Measurements from ENCODE around the gene NKD1. TPM values are rescaled to one million over a fixed set of nuclear protein-coding genes. Genes with fewer than 3 reads are reported as not detected.

Gene NKD1
- total RNA-seq, 1 experiment from 2014 or later = 11.4 TPM

DNA sequence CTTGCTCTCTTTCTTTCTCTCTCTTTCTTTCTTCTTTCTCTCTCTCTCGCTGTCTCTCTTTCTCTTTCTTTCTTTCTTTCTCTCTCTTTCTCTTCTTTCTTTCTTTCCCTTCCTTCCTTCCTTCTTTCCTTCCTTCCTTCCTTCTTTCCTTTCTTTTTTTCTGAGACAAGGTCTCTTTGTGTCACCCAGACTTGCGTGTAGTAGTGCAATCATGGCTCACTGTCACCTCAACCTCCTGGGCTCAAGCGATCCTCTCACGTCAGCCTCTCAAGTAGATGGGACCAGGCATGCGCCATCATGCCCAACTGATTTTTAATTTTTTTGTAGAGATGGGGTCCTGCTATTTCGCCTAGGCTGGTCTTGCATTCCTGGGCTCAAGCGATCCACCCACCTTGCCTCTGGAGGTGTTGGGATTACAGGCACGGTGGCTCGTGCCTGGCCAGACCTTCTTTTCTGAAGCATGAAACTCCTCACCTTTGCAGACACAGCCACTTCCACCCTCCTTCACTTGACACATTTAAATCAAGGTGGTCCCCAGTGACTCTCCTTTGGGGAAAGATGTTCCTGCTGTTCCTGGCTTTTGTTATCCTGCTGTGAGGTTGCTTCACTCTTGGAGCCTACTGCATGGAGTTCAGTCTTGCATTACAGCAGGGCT is 26.8 kb upstream of the NKD1 start:
- TF ChIP-seq EGR1 (IDR thresholded peaks at IDR 0.05; ENCODE audit: low read depth) = no peak
- TF ChIP-seq YY1 (IDR thresholded peaks at IDR 0.05; ENCODE audit: extremely low read depth, insufficient replicate concordance, low read depth, low read length) = no peak
- TF ChIP-seq CBX3 (IDR thresholded peaks at IDR 0.05; ENCODE audit: low read depth) = no peak
- TF ChIP-seq SRF (IDR thresholded peaks at IDR 0.05; ENCODE audit: low read depth) = no peak
- no peak for TF ChIP-seq POLR2AphosphoS5 (IDR thresholded peaks at IDR 0.05; ENCODE audit: low read depth, low read length)
- TF ChIP-seq ELF1 (IDR thresholded peaks at IDR 0.05; ENCODE audit: borderline replicate concordance, low read depth) = no peak
- TF ChIP-seq, protein P1, sequence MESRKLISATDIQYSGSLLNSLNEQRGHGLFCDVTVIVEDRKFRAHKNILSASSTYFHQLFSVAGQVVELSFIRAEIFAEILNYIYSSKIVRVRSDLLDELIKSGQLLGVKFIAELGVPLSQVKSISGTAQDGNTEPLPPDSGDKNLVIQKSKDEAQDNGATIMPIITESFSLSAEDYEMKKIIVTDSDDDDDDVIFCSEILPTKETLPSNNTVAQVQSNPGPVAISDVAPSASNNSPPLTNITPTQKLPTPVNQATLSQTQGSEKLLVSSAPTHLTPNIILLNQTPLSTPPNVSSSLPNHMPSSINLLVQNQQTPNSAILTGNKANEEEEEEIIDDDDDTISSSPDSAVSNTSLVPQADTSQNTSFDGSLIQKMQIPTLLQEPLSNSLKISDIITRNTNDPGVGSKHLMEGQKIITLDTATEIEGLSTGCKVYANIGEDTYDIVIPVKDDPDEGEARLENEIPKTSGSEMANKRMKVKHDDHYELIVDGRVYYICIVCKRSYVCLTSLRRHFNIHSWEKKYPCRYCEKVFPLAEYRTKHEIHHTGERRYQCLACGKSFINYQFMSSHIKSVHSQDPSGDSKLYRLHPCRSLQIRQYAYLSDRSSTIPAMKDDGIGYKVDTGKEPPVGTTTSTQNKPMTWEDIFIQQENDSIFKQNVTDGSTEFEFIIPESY (IDR thresholded peaks at IDR 0.05; ENCODE audit: extremely low read depth, insufficient replicate concordance, low read length) = no peak
- TF ChIP-seq, protein P2, sequence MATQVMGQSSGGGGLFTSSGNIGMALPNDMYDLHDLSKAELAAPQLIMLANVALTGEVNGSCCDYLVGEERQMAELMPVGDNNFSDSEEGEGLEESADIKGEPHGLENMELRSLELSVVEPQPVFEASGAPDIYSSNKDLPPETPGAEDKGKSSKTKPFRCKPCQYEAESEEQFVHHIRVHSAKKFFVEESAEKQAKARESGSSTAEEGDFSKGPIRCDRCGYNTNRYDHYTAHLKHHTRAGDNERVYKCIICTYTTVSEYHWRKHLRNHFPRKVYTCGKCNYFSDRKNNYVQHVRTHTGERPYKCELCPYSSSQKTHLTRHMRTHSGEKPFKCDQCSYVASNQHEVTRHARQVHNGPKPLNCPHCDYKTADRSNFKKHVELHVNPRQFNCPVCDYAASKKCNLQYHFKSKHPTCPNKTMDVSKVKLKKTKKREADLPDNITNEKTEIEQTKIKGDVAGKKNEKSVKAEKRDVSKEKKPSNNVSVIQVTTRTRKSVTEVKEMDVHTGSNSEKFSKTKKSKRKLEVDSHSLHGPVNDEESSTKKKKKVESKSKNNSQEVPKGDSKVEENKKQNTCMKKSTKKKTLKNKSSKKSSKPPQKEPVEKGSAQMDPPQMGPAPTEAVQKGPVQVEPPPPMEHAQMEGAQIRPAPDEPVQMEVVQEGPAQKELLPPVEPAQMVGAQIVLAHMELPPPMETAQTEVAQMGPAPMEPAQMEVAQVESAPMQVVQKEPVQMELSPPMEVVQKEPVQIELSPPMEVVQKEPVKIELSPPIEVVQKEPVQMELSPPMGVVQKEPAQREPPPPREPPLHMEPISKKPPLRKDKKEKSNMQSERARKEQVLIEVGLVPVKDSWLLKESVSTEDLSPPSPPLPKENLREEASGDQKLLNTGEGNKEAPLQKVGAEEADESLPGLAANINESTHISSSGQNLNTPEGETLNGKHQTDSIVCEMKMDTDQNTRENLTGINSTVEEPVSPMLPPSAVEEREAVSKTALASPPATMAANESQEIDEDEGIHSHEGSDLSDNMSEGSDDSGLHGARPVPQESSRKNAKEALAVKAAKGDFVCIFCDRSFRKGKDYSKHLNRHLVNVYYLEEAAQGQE (IDR thresholded peaks at IDR 0.05; ENCODE audit: low read depth) = no peak
- BruUV-seq (replicated peaks) = no TSS peak
- POLR2A ChIA-PET = no interaction called here
- H3K4me1 ChIP-seq (ENCODE audit: control insufficient read depth in 1 of 2, insufficient read depth in 2 of 2, low read length in 2 of 2) = peaks cover 0 to 7% of the 10 kb centered on the region in 2 experiments; a peak in 1 of 4 replicates
- peaks cover 15% of the 10 kb centered on the region for H3K27me3 ChIP-seq (ENCODE audit: insufficient read depth, low read length)
- CTCF ChIA-PET = interaction anchor here (0.9 kb wide), 1 partner anchor 12 kb away, joined by 4 read pairs; no protein-coding TSS in a partner anchor
- H4K20me1 ChIP-seq (ENCODE audit: insufficient read depth) = no peaks in the 10 kb centered on the region
- no peak overlapping the region for H3K27ac ChIP-seq (ENCODE audit: low read depth, low read length)
- H3K9me3 ChIP-seq (ENCODE audit: control insufficient read depth in 1 of 2, insufficient read depth in 1 of 2, low read depth in 1 of 2, low read length in 2 of 2) = peaks cover 0 to 6% of the 10 kb centered on the region in 2 experiments; a peak in 1 of 4 replicates
- no peaks in the 10 kb centered on the region for H3K9me2 ChIP-seq (ENCODE audit: insufficient read depth)
- H2AFZ ChIP-seq (ENCODE audit: low read depth, low read length, poor library complexity, severe bottlenecking) = no peak overlapping the region
- RAD21 ChIA-PET (ENCODE audit: low non-redundant PET in 1 of 2, low total read pairs in 2 of 2, uncharacterized antibody in 2 of 2, unreplicated experiment in 2 of 2) = no interaction called here
- no peak for DNase-seq (ENCODE audit: low read depth, low spot score)
- ATAC-seq = no peak
- no peak overlapping the region for H3K9ac ChIP-seq (ENCODE audit: low read length)
- H3K36me3 ChIP-seq (ENCODE audit: control insufficient read depth in 1 of 2, insufficient read depth in 2 of 2, low read length in 2 of 2) = no peaks in the 10 kb centered on the region
- H3K4me3 ChIP-seq (replicated peaks in 1 of 2; ENCODE audit: low read depth in 1 of 2, low read length in 2 of 2) = no peak overlapping the region
- no peaks in the 10 kb centered on the region for H3K79me2 ChIP-seq (ENCODE audit: insufficient read depth, low read length)
- intact Hi-C loops (cut with micrococcal nuclease) = no loop called here
- H3K4me2 ChIP-seq (ENCODE audit: low read length) = no peak overlapping the region
